Peyer's patch (tissue), 4 donors: Measurements from ENCODE around the gene RETREG2.

Experiments used
- POLR2A ChIP-seq, 2 donors: fragments of 450-650 bp; IDR thresholded peaks; one replicate each; pipeline ENCODE4 v1.5.1; 2017; ENCODE audit warnings: antibody characterized with exemption in 2 of 2, mild to moderate bottlenecking in 2 of 2, moderate library complexity in 2 of 2
- TF ChIP-seq, protein P1 (sequence below), 6 experiments: fragments of 450-650 bp in 4 of 6; fragments of 200-600 bp in 2 of 6; sonication (generic) in 1 of 6; IDR thresholded peaks; one replicate each; pipeline ENCODE4 v1.5.1; 2017 to 2019; ENCODE audit warnings: antibody characterized with exemption in 6 of 6, mild to moderate bottlenecking in 3 of 6, moderate library complexity in 1 of 6

DNA sequence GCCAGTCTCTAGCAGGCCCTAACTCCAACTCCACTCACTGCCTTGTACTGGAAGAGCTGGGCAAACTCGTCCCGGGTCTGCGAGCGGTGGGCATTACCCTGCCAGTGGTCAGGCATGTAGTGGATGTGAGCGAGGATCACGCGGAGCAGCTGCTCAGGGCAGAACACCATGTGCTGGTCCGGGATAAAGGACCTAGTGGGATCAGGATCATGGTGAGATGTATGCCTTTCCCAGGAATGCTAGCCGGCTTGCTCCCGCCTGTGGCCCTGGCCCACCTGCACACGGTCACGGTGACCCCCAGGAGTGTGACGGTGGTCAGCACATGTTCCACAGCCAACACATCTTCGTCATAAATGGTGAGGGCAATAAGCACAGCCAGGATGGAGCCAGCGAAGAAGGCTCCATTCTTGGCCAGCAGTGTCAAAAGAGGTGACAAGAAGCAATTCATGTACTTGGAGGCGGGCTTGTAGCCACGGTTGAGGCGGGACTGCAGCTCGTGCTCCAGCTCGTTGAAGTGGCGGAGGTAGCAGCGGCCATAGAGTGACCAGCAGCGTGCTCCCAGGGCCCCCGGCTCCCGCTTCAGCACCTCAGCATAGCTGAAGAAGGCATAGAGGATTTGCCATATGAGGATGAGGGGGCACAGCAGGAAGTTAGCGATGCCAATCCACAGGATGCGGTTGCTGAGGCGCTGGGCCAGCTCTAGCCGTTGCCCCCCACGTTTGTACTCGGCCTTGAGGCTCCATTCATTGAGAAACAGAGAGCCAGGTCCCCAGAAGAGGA lies 45.9 kb downstream of the RETREG2 start:
- TF ChIP-seq POLR2A (IDR thresholded peaks at IDR 0.05), result no peak
- TF ChIP-seq, protein P1, sequence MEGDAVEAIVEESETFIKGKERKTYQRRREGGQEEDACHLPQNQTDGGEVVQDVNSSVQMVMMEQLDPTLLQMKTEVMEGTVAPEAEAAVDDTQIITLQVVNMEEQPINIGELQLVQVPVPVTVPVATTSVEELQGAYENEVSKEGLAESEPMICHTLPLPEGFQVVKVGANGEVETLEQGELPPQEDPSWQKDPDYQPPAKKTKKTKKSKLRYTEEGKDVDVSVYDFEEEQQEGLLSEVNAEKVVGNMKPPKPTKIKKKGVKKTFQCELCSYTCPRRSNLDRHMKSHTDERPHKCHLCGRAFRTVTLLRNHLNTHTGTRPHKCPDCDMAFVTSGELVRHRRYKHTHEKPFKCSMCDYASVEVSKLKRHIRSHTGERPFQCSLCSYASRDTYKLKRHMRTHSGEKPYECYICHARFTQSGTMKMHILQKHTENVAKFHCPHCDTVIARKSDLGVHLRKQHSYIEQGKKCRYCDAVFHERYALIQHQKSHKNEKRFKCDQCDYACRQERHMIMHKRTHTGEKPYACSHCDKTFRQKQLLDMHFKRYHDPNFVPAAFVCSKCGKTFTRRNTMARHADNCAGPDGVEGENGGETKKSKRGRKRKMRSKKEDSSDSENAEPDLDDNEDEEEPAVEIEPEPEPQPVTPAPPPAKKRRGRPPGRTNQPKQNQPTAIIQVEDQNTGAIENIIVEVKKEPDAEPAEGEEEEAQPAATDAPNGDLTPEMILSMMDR (IDR thresholded peaks at IDR 0.05), result no peak
